Common myeloid progenitor, CD34-positive (primary cell): ENCODE results near the gene COQ5.

ENCODE experiments used
- CTCF ChIA-PET: fragments of 350-600 bp; sonication (Branson Sonifier 250); formaldehyde crosslinking; loops from one replicate; lab custom pipeline; 2021; ENCODE audit warnings: antibody characterized with exemption; lab: Charles Lee
- POLR2A ChIA-PET: fragments of 350-600 bp; sonication (Branson Sonifier 250); formaldehyde crosslinking; loops from one replicate; lab custom pipeline; 2021; ENCODE audit warnings: antibody characterized with exemption; lab: Charles Lee
- DNase-seq, 3 donors: peaks; one replicate each; pipeline versions ENCODE4 v3.0.0 to v3.0.0-alpha.2; 2013
- H3K27ac ChIP-seq, 2 experiments: 1 replicate in 1 of 2; 2 replicates in 1 of 2; pipeline ENCODE4 v1.7.0; 2013; ENCODE audit warnings: inconsistent platforms in 2 of 2, low read length in 2 of 2, mild to moderate bottlenecking in 2 of 2, low read depth in 1 of 2, moderate library complexity in 1 of 2; ENCODE audit not compliant: severe bottlenecking in 2 of 2, insufficient read depth in 1 of 2, poor library complexity in 1 of 2
- H3K27me3 ChIP-seq, 5 experiments: replicated peaks in 2 of 5; 1 replicate in 3 of 5; 2 replicates in 2 of 5; pipeline versions ENCODE4 v1.6.1 to v1.7.0; 2013; ENCODE audit warnings: low read length in 4 of 5, mild to moderate bottlenecking in 2 of 5, moderate library complexity in 2 of 5, inconsistent platforms in 1 of 5; ENCODE audit not compliant: insufficient read depth in 5 of 5, control insufficient read depth in 4 of 5
- H3K36me3 ChIP-seq, 4 experiments: 1 replicate in 2 of 4; 2 replicates in 2 of 4; pipeline versions ENCODE4 v1.6.1 to v1.7.0; 2013; ENCODE audit warnings: low read length in 3 of 4, control low read depth in 1 of 4, mild to moderate bottlenecking in 1 of 4; ENCODE audit not compliant: control insufficient read depth in 4 of 4, insufficient read depth in 4 of 4
- H3K4me1 ChIP-seq, 4 experiments: 1 replicate in 3 of 4; 2 replicates in 1 of 4; pipeline versions ENCODE4 v1.6.1 to v1.7.1; 2013; ENCODE audit warnings: low read length in 3 of 4, mild to moderate bottlenecking in 3 of 4, control low read depth in 1 of 4, inconsistent platforms in 1 of 4, moderate library complexity in 1 of 4; ENCODE audit not compliant: control insufficient read depth in 4 of 4, insufficient read depth in 4 of 4; ENCODE audit errors: control extremely low read depth in 1 of 4
- H3K4me3 ChIP-seq, 7 experiments: 1 replicate in 4 of 7; 2 replicates in 3 of 7; pipeline versions ENCODE4 v1.5.1 to v1.7.0; 2013; ENCODE audit warnings: mild to moderate bottlenecking in 7 of 7, low read length in 6 of 7, moderate library complexity in 6 of 7, inconsistent platforms in 2 of 7, low read depth in 2 of 7, control low read depth in 1 of 7; ENCODE audit not compliant: insufficient read depth in 4 of 7, control insufficient read depth in 1 of 7; ENCODE audit errors: extremely low read depth in 1 of 7
- H3K9me3 ChIP-seq, 5 experiments: 1 replicate in 4 of 5; 2 replicates in 1 of 5; pipeline versions ENCODE4 v1.6.1 to v1.7.1; 2013; ENCODE audit warnings: low read length in 4 of 5, mild to moderate bottlenecking in 2 of 5, inconsistent platforms in 1 of 5, low read depth in 1 of 5, moderate library complexity in 1 of 5; ENCODE audit not compliant: control insufficient read depth in 4 of 5, insufficient read depth in 2 of 5; ENCODE audit errors: control extremely low read depth in 1 of 5
- WGBS: methylation state at CpG from one replicate; pipeline ENCODE4 v1.1.5; 2013; ENCODE audit not compliant: insufficient coverage; 5-methylcytosine and 5-hydroxymethylcytosine counted together

Gene COQ5

DNA sequence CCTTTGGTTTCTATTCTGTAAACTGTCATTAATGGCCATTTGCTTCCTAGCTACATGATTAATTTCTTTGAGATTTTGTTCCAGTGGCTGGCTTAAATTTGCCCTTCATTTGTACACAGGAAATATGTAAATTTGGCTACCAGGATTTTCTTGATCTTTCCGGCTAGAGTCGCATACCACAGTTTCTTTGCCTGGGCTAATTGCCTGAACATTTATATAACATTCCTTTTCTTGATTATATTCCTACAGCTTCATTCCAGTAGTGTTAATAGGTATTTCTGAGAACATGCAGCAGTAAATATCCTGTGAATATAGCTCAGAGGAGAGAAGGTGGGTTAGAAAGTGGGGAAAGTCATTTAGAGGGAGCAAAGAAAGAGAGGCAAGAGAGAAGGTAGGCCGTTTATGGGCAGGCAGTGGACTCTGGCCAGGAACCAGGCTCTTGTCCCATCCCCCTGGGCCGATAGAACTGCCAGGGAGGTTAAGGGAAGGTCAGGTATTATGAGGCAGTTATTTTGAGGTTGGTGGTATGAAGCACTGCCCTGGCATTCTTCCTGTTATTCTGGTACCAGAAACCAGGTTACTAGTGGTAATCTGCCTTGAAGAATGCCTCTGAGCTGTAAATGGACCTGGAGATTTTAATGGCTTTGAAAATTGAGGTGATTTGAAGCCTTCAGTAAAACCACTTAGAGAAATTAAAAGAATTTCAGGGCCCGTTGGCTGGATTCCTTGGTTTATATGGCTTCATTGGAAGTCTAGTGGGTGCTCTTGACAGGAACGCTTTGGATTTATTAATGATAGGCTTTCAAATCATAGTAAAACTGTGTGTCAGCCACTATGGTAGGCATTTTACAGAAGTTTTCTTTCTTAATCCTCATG lies 9.6 kb upstream of the COQ5 start:
- DNase-seq, result peak in 2 of 3 donors; percentile 67 to 80
- ChIA-PET CTCF (interaction anchor here (0.9 to 2.9 kb wide), 8 partner anchors 7 to 70 kb away, joined by 3 to 11 read pairs (median 4); partner anchors contain the start of gene COQ5), POLR2A (interaction anchor here (0.6 to 1.4 kb wide), 3 partner anchors 10 to 595 kb away, joined by 3 to 5 read pairs (median 3); partner anchors contain the start of genes COQ5 and POP5)
- peaks cover 40 to 65% (median 56%) of the 10 kb centered on the region in 4 experiments for H3K4me1 ChIP-seq
- peak overlapping the region in 6 of 7 experiments; percentile 32 to 84 (median 50) for H3K4me3 ChIP-seq
- peak overlapping the region; percentile 36 to 79 for H3K27ac ChIP-seq
- WGBS, result 18% methylated on average over 3 of the region's 6 CpGs
- peaks cover 0 to 33% (median 8%) of the 10 kb centered on the region in 4 experiments for H3K36me3 ChIP-seq
- no peaks in the 10 kb centered on the region for H3K9me3 ChIP-seq
- H3K27me3 ChIP-seq, result no peaks in the 10 kb centered on the region

DNA sequence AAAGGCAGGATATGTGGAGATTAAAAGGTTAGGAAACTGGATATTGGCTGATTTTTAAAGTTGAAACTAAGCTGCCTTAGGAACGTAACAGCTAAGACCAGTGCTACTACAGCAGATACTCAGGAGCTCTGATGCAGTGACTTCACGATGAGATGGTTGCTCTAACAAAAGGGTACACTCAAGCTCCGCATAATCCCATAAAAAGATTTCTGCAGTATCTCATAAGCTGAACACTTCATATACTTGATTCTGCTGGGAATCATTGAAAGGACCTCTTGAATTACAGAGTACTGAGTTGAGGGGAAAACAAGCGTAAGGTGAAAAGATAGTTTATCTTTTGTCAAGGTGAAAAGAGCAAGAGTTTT lies 8.9 kb upstream of the COQ5 start:
- H3K36me3 ChIP-seq, result peaks cover 0 to 29% (median 7%) of the 10 kb centered on the region in 4 experiments
- CTCF ChIA-PET, result interaction anchor here (0.7 to 2.9 kb wide), 8 partner anchors 8 to 69 kb away, joined by 3 to 11 read pairs (median 4); partner anchors contain the start of gene COQ5
- H3K4me1 ChIP-seq, result peaks cover 40 to 65% (median 56%) of the 10 kb centered on the region in 4 experiments
- peak overlapping the region in 5 of 7 experiments; percentile 31 to 84 (median 51) for H3K4me3 ChIP-seq
- peak overlapping the region; percentile 36 to 79 for H3K27ac ChIP-seq
- POLR2A ChIA-PET, result interaction anchor here (0.9 to 1.4 kb wide), 2 partner anchors 9 to 43 kb away, joined by 3 to 5 read pairs; partner anchors contain the start of genes COQ5 and POP5
- H3K9me3 ChIP-seq, result no peaks in the 10 kb centered on the region
- WGBS, result 78% methylated on average over 1 of the region's 4 CpGs
- DNase-seq, result no peak
- H3K27me3 ChIP-seq, result no peaks in the 10 kb centered on the region

DNA sequence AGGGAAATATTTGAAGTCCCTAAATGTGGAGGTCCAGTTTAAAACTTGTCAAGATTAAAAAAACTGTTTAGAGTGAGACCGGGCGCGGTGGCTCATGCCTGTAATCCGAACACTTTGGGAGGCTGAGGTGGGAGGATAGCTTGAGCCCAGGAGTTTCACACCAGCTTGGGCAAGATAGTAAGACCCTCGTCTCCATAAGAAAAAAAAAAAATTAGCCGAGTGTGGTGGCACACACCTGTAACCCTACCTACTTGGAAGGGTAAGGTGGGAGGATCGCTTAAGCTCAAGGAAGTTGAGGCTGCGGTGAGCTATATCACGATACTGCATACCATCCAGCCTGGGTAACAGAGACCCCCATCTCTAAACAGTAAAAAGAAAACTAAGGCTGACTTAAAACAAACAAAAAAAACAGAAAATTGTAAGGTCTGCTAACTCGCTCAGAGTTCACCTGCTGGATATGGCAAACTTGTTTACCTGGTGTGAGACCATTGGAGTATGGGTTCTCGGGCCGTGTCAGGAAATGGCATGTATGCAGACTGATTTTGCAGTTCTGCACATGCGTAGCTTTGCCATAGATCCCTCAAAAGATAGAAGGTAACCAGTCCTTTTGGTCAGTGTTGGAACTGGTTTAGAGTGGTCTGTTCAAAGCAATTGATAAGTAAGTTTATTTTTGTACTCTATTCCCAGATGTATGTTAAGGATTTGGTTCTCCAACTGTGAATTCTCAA lies 7.3 kb upstream of the COQ5 start:
- H3K4me1 ChIP-seq, result peaks cover 40 to 62% (median 54%) of the 10 kb centered on the region in 4 experiments
- 66% methylated on average over 7 of the region's 13 CpGs for WGBS
- H3K36me3 ChIP-seq, result peaks cover 0 to 22% (median 5%) of the 10 kb centered on the region in 4 experiments
- CTCF ChIA-PET, result interaction anchor here (1.4 kb wide), 2 partner anchors 26 to 31 kb away, joined by 3 to 4 read pairs; no protein-coding TSS in a partner anchor
- POLR2A ChIA-PET, result interaction anchor here (1.0 kb wide), 1 partner anchor 40 kb away, joined by 6 read pairs; the partner anchor contains the start of gene DYNLL1
- peak overlapping the region in 6 of 7 experiments; percentile 84 to 96 (median 92) for H3K4me3 ChIP-seq
- H3K27me3 ChIP-seq, result no peaks in the 10 kb centered on the region
- no peak for DNase-seq
- peak overlapping the region in 1 of 2 experiments; percentile 95 for H3K27ac ChIP-seq
- no peaks in the 10 kb centered on the region for H3K9me3 ChIP-seq

DNA sequence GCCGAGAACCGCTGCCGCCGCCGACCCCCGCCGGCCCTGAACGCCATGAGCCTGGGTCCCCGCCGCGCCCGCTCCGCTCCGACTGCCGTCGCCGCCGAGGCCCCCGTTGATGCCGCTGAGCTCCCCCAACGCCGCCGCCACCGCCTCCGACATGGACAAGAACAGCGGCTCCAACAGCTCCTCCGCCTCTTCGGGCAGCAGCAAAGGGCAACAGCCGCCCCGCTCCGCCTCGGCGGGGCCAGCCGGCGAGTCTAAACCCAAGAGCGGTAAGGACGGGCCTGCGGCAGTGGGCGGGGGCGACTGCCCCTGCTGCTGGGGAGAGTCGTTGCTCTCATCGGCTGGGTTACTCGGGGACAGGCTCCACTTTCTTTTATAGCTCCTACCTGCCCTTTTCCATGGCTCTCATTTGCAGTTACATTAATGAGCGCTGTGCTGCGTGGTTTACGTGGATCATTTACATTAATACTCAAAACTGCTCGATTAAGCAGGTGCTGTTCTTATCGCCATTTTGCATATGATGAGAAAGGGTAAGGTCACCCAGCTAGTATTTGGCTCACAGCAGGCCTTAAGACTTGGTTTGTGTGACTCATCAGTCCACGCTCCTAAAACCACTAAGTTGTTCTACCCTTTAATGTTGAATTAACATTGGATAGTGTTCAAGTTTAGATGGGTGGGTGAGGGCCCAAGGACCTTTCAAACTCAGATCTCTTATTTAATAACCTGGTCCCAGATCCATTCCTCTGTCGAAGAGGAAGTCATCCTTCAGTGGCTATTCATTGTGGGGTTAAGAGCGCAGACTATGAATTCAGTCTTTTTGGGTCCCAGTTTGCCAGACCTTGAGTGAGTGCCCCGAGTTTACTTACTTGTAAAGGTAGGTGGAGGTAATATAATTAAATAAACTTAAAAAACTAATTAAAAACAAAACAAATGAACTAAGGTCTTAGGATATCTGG lies 6.0 kb upstream of the COQ5 start:
- Histone ChIP-seq H3K36me3 (peaks cover 0 to 14% (median 4%) of the 10 kb centered on the region in 4 experiments), H3K9me3 (no peaks in the 10 kb centered on the region), H3K27ac (peak overlapping the region; percentile 86 to 95), H3K4me1 (peaks cover 37 to 52% (median 46%) of the 10 kb centered on the region in 4 experiments), H3K4me3 (peak overlapping the region; percentile 84 to 96 (median 91)), H3K27me3 (no peaks in the 10 kb centered on the region)
- POLR2A ChIA-PET, result interaction anchor here (0.6 kb wide), 1 partner anchor 883 kb away, joined by 4 read pairs; no protein-coding TSS in a partner anchor
- peak; percentile 69 to 88 (median 82) for DNase-seq
- 0% methylated on average over 38 of the region's 52 CpGs for WGBS
- CTCF ChIA-PET, result interaction anchor here (0.8 to 1.4 kb wide), 2 partner anchors 25 to 95 kb away, joined by 3 read pairs; no protein-coding TSS in a partner anchor

DNA sequence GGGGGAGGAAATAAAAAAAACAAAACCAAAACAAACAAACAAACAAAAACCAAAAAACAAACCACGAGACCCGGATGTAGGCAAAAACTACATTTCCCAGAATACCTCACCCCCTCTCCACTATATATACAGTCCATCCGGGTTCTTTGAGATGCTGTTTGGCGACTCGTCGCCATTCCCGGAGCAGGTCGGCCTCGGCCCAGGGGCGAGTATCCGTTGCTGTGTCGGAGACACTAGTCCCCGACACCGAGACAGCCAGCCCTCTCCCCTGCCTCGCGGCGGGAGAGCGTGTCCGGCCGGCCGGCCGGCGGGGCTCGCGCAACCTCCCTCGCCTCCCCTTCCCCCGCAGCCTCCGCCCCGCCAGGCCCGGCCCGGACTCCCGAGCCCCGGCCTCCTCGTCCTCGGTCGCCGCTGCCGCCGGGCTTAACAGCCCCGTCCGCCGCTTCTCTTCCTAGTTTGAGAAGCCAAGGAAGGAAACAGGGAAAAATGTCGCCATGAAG lies 5.3 kb upstream of the COQ5 start, which contains the start of gene RNF10:
Gene RNF10 (plus strand): TSS at position 154 of the 500 bp plus-strand sequence. CDS start 456 bp downstream, outside the sequence.
- ChIA-PET CTCF (interaction anchor here (0.8 kb wide), 1 partner anchor 94 kb away, joined by 3 read pairs; no protein-coding TSS in a partner anchor), POLR2A (interaction anchor here (0.6 kb wide), 1 partner anchor 884 kb away, joined by 4 read pairs; no protein-coding TSS in a partner anchor)
- 0% methylated on average over 30 of the region's 43 CpGs for WGBS
- Histone ChIP-seq H3K27me3 (no peaks in the 10 kb centered on the region), H3K4me1 (peaks cover 33 to 51% (median 44%) of the 10 kb centered on the region in 4 experiments), H3K36me3 (peaks cover 0 to 9% (median 1%) of the 10 kb centered on the region in 4 experiments), H3K4me3 (peak within 1 kb of the TSS; percentile 84 to 96 (median 91)), H3K27ac (peak within 1 kb of the TSS; percentile 86 to 95), H3K9me3 (no peaks in the 10 kb centered on the region)
- peak; percentile 89 to 92 (median 89) for DNase-seq
